Mucosa of descending colon (tissue), 3 donors: ENCODE data around the gene RGS7. TPM values are rescaled to one million over a fixed set of nuclear protein-coding genes. Genes with fewer than 3 reads are reported as not detected.

Source experiments
- ATAC-seq: fragments of 200-7000 bp; cut with Tn5 transposase; one replicate; pipeline ENCODE4 v1.9.1; 2020; ENCODE audit warnings: mild to moderate bottlenecking, moderate library complexity
- DNase-seq, 3 donors: peaks; one replicate each; pipeline ENCODE4 v3.0.0-alpha.2; 2020
- H3K36me3 ChIP-seq: fragments of 200-600 bp; one replicate; pipeline ENCODE4 v1.8.0; 2021; ENCODE audit warnings: low read depth, mild to moderate bottlenecking
- H3K4me1 ChIP-seq: fragments of 200-600 bp; one replicate; pipeline ENCODE4 v1.8.0; 2021; ENCODE audit warnings: low read depth, mild to moderate bottlenecking
- H3K4me3 ChIP-seq: fragments of 200-600 bp; one replicate; pipeline ENCODE4 v1.8.0; 2021; ENCODE audit warnings: mild to moderate bottlenecking
- H3K9me3 ChIP-seq: fragments of 200-600 bp; one replicate; pipeline ENCODE4 v1.8.0; 2021; ENCODE audit warnings: mild to moderate bottlenecking
- CTCF ChIP-seq: fragments of 200-600 bp; IDR thresholded peaks from one replicate; pipeline ENCODE4 v1.8.0; 2022; ENCODE audit warnings: antibody characterized with exemption, mild to moderate bottlenecking
- intact Hi-C, 2 donors: fragments of 100-400 bp; cut with DNase I in 1 of 2; cut with micrococcal nuclease in 1 of 2; formaldehyde crosslinking; loops; one replicate each; pipeline versions ENCODE4 v1.11.0 to v1.11.1; 2022; cut with DNase I, micrococcal nuclease
- total RNA-seq, 3 donors: library from RNA; stranded (reverse); fragmentation: NEBNext Ultra II Directional in 2 of 3; extraction: Animal tissue kit (Norgen Biotek cat#: 25700) in 2 of 3; gene quantifications; one replicate each; pipeline versions ENCODE4 v1.2.1 to v1.2.4, GENCODE V29; 2021 to 2023
- donor health status: DM: no; HTN: no; CAD: no; lungs with moderate emphysema.
- donor health status: DM: no; HTN: no; CAD: no.
- donor health status: DM: no; HTN: yes; CAD: no.

The RGS7 gene
- total RNA-seq, 3 donors from 2014 or later = 0.51 TPM; not detected in 2

DNA sequence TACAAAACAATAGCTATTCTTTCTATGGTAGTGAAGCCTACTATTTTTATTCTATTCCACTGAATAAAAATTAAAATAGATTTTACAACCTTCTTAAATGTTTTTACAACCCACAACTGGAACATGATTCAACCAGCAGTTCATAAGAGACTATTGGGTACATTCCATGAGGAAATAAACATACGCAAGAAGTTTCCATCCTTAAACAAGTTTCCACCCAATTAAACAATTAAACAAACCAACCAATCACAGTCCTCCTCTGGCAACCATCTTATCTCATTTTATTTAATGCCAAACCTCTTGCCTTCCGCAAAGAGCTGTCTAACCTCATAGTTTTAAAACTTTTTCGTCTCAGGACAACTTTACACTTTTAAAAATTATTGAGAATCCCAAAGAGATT is 239.0 kb downstream of the RGS7 start:
- ATAC-seq = peak; percentile 79
- H3K4me3 ChIP-seq = no peak overlapping the region
- no peak for TF ChIP-seq CTCF
- DNase-seq = no peak
- intact Hi-C loops = no loop called here
- no peaks in the 10 kb centered on the region for H3K9me3 ChIP-seq
- H3K36me3 ChIP-seq = no peaks in the 10 kb centered on the region
- no peaks in the 10 kb centered on the region for H3K4me1 ChIP-seq

DNA sequence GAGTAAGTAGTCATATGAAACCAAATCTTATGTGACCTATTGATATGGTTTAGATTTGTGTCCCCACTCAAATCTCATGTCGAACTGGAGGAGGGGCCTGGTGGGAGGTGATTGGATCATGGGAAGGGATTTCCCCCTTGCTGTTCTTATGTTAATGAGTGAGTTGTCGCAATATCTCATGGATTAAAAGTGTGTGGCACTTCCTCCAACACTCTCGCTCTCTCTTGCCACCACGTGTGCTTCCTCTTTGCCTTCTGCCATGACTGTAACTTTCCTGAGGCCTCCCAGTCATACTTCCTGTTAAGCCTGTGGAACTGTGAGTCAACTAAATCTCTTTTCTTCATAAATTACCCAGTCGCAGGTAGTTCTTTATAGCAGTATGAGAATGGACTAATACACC is 241.2 kb downstream of the RGS7 start:
- H3K4me1 ChIP-seq = no peaks in the 10 kb centered on the region
- intact Hi-C loops = no loop called here
- no peak overlapping the region for H3K4me3 ChIP-seq
- no peaks in the 10 kb centered on the region for H3K9me3 ChIP-seq
- no peaks in the 10 kb centered on the region for H3K36me3 ChIP-seq
- ATAC-seq = peak; percentile 25
- no peak for DNase-seq
- TF ChIP-seq CTCF = no peak

- no peak overlapping the region for H3K4me3 ChIP-seq
- no peak for TF ChIP-seq CTCF
Observed at GRCh38 chr1:241114699-241115233, 242.2 kb downstream of the RGS7 start.

GRCh38 chr1:241113557-241113956 is 243.4 kb downstream of the RGS7 start:
- H3K4me1 ChIP-seq = no peaks in the 10 kb centered on the region
- ATAC-seq = peak; percentile 56
- intact Hi-C loops = no loop called here
- H3K36me3 ChIP-seq = no peaks in the 10 kb centered on the region
- no peak overlapping the region for H3K4me3 ChIP-seq
- no peak for TF ChIP-seq CTCF
- DNase-seq = no peak
- H3K9me3 ChIP-seq = no peaks in the 10 kb centered on the region

More at GRCh38 chr1:241114699-241115233, 242.2 kb downstream of the RGS7 start:
- ATAC-seq = no peak
- intact Hi-C loops = no loop called here
- Histone ChIP-seq H3K36me3 (no peaks in the 10 kb centered on the region), H3K9me3 (no peaks in the 10 kb centered on the region), H3K4me1 (no peaks in the 10 kb centered on the region)
- no peak for DNase-seq

DNA sequence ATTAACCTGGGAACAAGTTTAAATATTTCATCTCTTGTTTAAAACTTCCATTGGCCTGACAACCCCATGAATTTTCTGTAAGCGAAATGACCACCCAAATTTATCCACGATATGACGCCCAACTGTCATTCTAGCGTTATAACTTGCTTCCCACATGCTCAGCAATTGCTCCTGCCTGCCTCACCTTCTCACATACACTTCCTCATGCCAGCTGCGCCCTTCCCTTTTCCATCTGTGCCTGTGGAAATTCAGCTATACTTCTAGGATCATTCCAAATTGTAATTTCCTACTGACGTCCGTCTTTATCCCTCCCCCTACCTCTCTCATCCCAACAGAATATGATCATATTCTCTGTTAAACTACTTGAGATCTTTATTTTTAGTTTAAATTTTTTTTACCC is 248.0 kb downstream of the RGS7 start:
- Histone ChIP-seq H3K36me3 (no peaks in the 10 kb centered on the region), H3K4me3 (no peak overlapping the region), H3K4me1 (no peaks in the 10 kb centered on the region), H3K9me3 (no peaks in the 10 kb centered on the region)
- DNase-seq (peak in 1 of 3 donors; percentile 21), ATAC-seq (peak; percentile 71)
- intact Hi-C loops = no loop called here
- TF ChIP-seq CTCF = no peak

- no peak for TF ChIP-seq CTCF
- H3K4me3 ChIP-seq = no peak overlapping the region
- H3K9me3 ChIP-seq = no peaks in the 10 kb centered on the region
- DNase-seq (no peak), ATAC-seq (no peak)
- no peaks in the 10 kb centered on the region for H3K4me1 ChIP-seq
- intact Hi-C loops = no loop called here
- H3K36me3 ChIP-seq = no peaks in the 10 kb centered on the region
Observed at GRCh38 chr1:241105147-241105546, 251.9 kb downstream of the RGS7 start.
